ENCODE results near the gene TOR2A. TPM values are rescaled to one million over a fixed set of nuclear protein-coding genes. Genes with fewer than 3 reads are reported as not detected.

The TOR2A gene
- total and polyA plus RNA-seq, 9 of the 15 experiments (the other 6 are each of a cell fraction or from before 2014, with no cell fraction given), result 0.80 to 25.9 (median 11.1) TPM

- TF ChIP-seq, protein P1, sequence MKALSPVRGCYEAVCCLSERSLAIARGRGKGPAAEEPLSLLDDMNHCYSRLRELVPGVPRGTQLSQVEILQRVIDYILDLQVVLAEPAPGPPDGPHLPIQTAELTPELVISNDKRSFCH (CRISPR knock-in tag; IDR thresholded peaks at IDR 0.05), result no peak
- TF ChIP-seq, protein P1 (tag; IDR thresholded peaks at IDR 0.05), result peak; percentile 48; the same call in 1 of the 2 replicates
- TF ChIP-seq KDM1A (IDR thresholded peaks at IDR 0.05) (peak; percentile 71 to 76), MEIS2 (IDR thresholded peaks at IDR 0.05; ENCODE audit: partially characterized antibody) (peak; percentile 99), ZNF347 (CRISPR knock-in tag; IDR thresholded peaks at IDR 0.05; ENCODE audit: low read depth) (no peak), ZNF696 (CRISPR knock-in tag; conservative IDR thresholded peaks at IDR 0.05) (no peak), ZNF354B (CRISPR knock-in tag; IDR thresholded peaks at IDR 0.05) (no peak), CEBPB (tag; IDR thresholded peaks at IDR 0.05) (peak; percentile 22; the same call in 1 of the 2 replicates), POLR2G (IDR thresholded peaks at IDR 0.05; ENCODE audit: low read depth, low read length) (no peak), ZNF41 (CRISPR knock-in tag; conservative IDR thresholded peaks at IDR 0.05) (no peak), ZNF395 (CRISPR knock-in tag; IDR thresholded peaks at IDR 0.05) (no peak), NFRKB (IDR thresholded peaks at IDR 0.05; ENCODE audit: low read depth) (no peak), RUNX1 (IDR thresholded peaks at IDR 0.05; ENCODE audit: low read depth) (no peak), NCOA6 (IDR thresholded peaks at IDR 0.05) (no peak), ZNF263 (CRISPR knock-in tag; IDR thresholded peaks at IDR 0.05; ENCODE audit: borderline replicate concordance) (peak; percentile 59; the same call in 1 of the 2 replicates), PKNOX1 (IDR thresholded peaks at IDR 0.05) (peak; percentile 97), CEBPG (CRISPR knock-in tag; IDR thresholded peaks at IDR 0.05) (no peak), CEBPG (tag; conservative IDR thresholded peaks at IDR 0.05 in 1 of 2, IDR thresholded peaks at IDR 0.05 in 1 of 2) (peak; percentile 28 to 71; a peak in 3 of 4 replicates), C11orf30 (IDR thresholded peaks at IDR 0.05; ENCODE audit: low read depth) (no peak)
- TF ChIP-seq, protein P2, sequence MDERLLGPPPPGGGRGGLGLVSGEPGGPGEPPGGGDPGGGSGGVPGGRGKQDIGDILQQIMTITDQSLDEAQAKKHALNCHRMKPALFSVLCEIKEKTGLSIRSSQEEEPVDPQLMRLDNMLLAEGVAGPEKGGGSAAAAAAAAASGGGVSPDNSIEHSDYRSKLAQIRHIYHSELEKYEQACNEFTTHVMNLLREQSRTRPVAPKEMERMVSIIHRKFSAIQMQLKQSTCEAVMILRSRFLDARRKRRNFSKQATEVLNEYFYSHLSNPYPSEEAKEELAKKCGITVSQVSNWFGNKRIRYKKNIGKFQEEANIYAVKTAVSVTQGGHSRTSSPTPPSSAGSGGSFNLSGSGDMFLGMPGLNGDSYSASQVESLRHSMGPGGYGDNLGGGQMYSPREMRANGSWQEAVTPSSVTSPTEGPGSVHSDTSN (CRISPR knock-in tag; IDR thresholded peaks at IDR 0.05; ENCODE audit: low read depth), result peak; percentile 73
- TF ChIP-seq, protein P2 (tag; conservative IDR thresholded peaks at IDR 0.05; ENCODE audit: low read depth), result peak; percentile 96
- TF ChIP-seq, protein P3, sequence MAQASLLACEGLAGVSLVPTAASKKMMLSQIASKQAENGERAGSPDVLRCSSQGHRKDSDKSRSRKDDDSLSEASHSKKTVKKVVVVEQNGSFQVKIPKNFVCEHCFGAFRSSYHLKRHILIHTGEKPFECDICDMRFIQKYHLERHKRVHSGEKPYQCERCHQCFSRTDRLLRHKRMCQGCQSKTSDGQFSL (CRISPR knock-in tag; IDR thresholded peaks at IDR 0.05), result no peak
- TF ChIP-seq, protein P3 (tag; IDR thresholded peaks at IDR 0.05), result no peak
These were observed 7.5 kb upstream of the TOR2A start (continued) for GRCh38 chr9:127742435-127743088.
